Neuronal stem cell (in vitro differentiated cells): ENCODE data around the gene ZNF565.

ENCODE experiments used
- DNase-seq: peaks from one replicate; pipeline ENCODE4 v3.0.0-alpha.2; 2013; ENCODE audit warnings: low spot score
- H2AFZ ChIP-seq: one replicate; pipeline ENCODE4 v1.6.1; 2013; ENCODE audit warnings: mild to moderate bottlenecking, low read length, inconsistent platforms
- H2AK5ac ChIP-seq: 2 replicates; pipeline ENCODE4 v1.6.1; 2013; ENCODE audit warnings: low read depth, mild to moderate bottlenecking, inconsistent platforms, low read length, moderate library complexity, mixed read lengths
- H2BK120ac ChIP-seq: 2 replicates; pipeline ENCODE4 v1.6.1; 2013; ENCODE audit warnings: low read depth, mild to moderate bottlenecking, inconsistent platforms, low read length, moderate library complexity, mixed read lengths
- H2BK12ac ChIP-seq: one replicate; pipeline ENCODE4 v1.6.1; 2013; ENCODE audit warnings: low read length, inconsistent platforms
- H2BK15ac ChIP-seq: 2 replicates; pipeline ENCODE4 v1.6.1; 2013; ENCODE audit warnings: mild to moderate bottlenecking, low read length, inconsistent platforms, mixed read lengths
- H2BK5ac ChIP-seq: one replicate; pipeline ENCODE4 v1.6.1; 2013; ENCODE audit warnings: inconsistent platforms, mild to moderate bottlenecking, low read length, moderate library complexity
- H3K14ac ChIP-seq: one replicate; pipeline ENCODE4 v1.6.1; 2013; ENCODE audit warnings: low read length, inconsistent platforms
- H3K18ac ChIP-seq: 2 replicates; pipeline ENCODE4 v1.6.1; 2013; ENCODE audit warnings: low read length, inconsistent platforms
- H3K23ac ChIP-seq: 2 replicates; pipeline ENCODE4 v1.6.1; 2013; ENCODE audit warnings: low read depth, mild to moderate bottlenecking, mixed read lengths, low read length, inconsistent platforms; ENCODE audit not compliant: poor library complexity
- H3K27ac ChIP-seq: replicated peaks from 3 replicates; pipeline ENCODE4 v1.5.1; 2013; ENCODE audit warnings: low read length, inconsistent platforms
- H3K27me3 ChIP-seq, 3 experiments: 2 replicates each; pipeline ENCODE4 v1.6.1; 2013; ENCODE audit warnings: low read length in 3 of 3, mild to moderate bottlenecking in 2 of 3, inconsistent platforms in 1 of 3, low read depth in 1 of 3, mixed read lengths in 1 of 3, moderate library complexity in 1 of 3; ENCODE audit not compliant: control insufficient read depth in 3 of 3, insufficient read depth in 3 of 3
- H3K36me3 ChIP-seq, 2 donors: replicated peaks in 1 of 2; 2 replicates each; pipeline ENCODE4 v1.6.1; 2013; ENCODE audit warnings: low read length in 2 of 2; ENCODE audit not compliant: control insufficient read depth in 2 of 2, insufficient read depth in 2 of 2
- H3K4ac ChIP-seq: 2 replicates; pipeline ENCODE4 v1.6.1; 2013; ENCODE audit warnings: inconsistent platforms, mild to moderate bottlenecking, low read length, moderate library complexity
- H3K4me1 ChIP-seq, 2 donors: 1 replicate in 1 of 2; 2 replicates in 1 of 2; pipeline ENCODE4 v1.6.1; 2013; ENCODE audit warnings: low read length in 2 of 2, low read depth in 1 of 2; ENCODE audit not compliant: control insufficient read depth in 2 of 2, insufficient read depth in 1 of 2
- H3K4me2 ChIP-seq: one replicate; pipeline ENCODE4 v1.6.1; 2013; ENCODE audit warnings: mild to moderate bottlenecking, low read length, inconsistent platforms; ENCODE audit not compliant: insufficient read depth, poor library complexity, severe bottlenecking
- H3K4me3 ChIP-seq, 2 donors: 2 replicates each; pipeline ENCODE4 v1.5.1; 2013; ENCODE audit warnings: low read length in 2 of 2, mild to moderate bottlenecking in 2 of 2, inconsistent platforms in 1 of 2, moderate library complexity in 1 of 2
- H3K79me1 ChIP-seq: one replicate; pipeline ENCODE4 v1.6.1; 2013; ENCODE audit warnings: low read depth, mild to moderate bottlenecking, inconsistent platforms, low read length, moderate library complexity
- H3K9ac ChIP-seq: one replicate; pipeline ENCODE4 v1.6.1; 2013; ENCODE audit warnings: mild to moderate bottlenecking, low read depth, low read length, inconsistent platforms; ENCODE audit not compliant: poor library complexity
- H3K9me3 ChIP-seq, 2 donors: replicated peaks in 1 of 2; 2 replicates each; pipeline versions ENCODE3 to v1.6.1; 2013; ENCODE audit warnings: low read length in 2 of 2, mild to moderate bottlenecking in 2 of 2, inconsistent platforms in 1 of 2, low read depth in 1 of 2, mixed read lengths in 1 of 2, moderate library complexity in 1 of 2; ENCODE audit not compliant: control insufficient read depth in 2 of 2, insufficient read depth in 1 of 2
- H4K8ac ChIP-seq: one replicate; pipeline ENCODE4 v1.6.1; 2013; ENCODE audit warnings: low read depth, mild to moderate bottlenecking, inconsistent platforms, low read length, moderate library complexity
- H4K91ac ChIP-seq: one replicate; pipeline ENCODE4 v1.6.1; 2013; ENCODE audit warnings: low read length, low read depth, mild to moderate bottlenecking, inconsistent platforms; ENCODE audit not compliant: poor library complexity
- WGBS, 2 donors: extraction: QIAGEN DNeasy Blood & Tissue Kit; methylation state at CpG; one replicate each; pipeline ENCODE4 v1.1.7; 2013; ENCODE audit warnings: missing lambda C conversion rate in 2 of 2, mixed read lengths in 1 of 2; ENCODE audit not compliant: insufficient read length in 2 of 2, insufficient replicate concordance in 1 of 2; ENCODE audit errors: extremely low coverage in 2 of 2; 5-methylcytosine and 5-hydroxymethylcytosine counted together

The ZNF565 gene

DNA sequence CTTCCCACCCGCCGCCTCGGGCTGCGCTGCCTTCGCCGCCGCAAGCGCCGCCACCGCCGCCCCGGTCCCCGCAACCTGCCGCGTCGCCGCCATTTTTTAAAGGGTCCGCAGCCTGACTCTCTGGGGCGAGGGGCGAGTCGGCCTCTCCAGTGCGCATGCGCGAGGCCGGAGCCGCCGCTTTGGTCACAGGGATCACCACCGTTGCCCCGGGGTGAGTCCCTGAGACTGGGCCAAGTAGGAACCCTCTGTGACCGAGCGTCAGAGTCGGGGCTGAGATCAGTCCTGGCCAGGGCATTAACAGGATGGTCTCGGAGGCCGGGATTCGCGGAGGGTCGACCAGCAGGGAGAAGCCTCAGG, 43.0 kb upstream of the ZNF565 start:
- Histone ChIP-seq H3K4me1 (no peaks in the 10 kb centered on the region), H2AFZ (peak overlapping the region; percentile 53), H3K4ac (no peak overlapping the region), H4K8ac (no peak overlapping the region), H3K18ac (peak overlapping the region; percentile 59), H3K27ac (no peak overlapping the region), H3K27me3 (no peaks in the 10 kb centered on the region), H2BK12ac (no peak overlapping the region), H3K14ac (no peak overlapping the region), H3K4me2 (peak overlapping the region; percentile 48), H2AK5ac (no peak overlapping the region), H3K36me3 (no peaks in the 10 kb centered on the region), H3K4me3 (no peak overlapping the region), H3K9me3 (peaks cover 6% of the 10 kb centered on the region in 2 donors), H3K79me1 (no peaks in the 10 kb centered on the region), H2BK5ac (no peak overlapping the region), H2BK15ac (no peak overlapping the region), H4K91ac (no peak overlapping the region), H3K9ac (peak overlapping the region; percentile 30), H2BK120ac (no peak overlapping the region), H3K23ac (no peak overlapping the region)
- no CpG with 5 or more reads among the region's 37 CpGs for WGBS, 2 donors
- DNase-seq: no peak

DNA sequence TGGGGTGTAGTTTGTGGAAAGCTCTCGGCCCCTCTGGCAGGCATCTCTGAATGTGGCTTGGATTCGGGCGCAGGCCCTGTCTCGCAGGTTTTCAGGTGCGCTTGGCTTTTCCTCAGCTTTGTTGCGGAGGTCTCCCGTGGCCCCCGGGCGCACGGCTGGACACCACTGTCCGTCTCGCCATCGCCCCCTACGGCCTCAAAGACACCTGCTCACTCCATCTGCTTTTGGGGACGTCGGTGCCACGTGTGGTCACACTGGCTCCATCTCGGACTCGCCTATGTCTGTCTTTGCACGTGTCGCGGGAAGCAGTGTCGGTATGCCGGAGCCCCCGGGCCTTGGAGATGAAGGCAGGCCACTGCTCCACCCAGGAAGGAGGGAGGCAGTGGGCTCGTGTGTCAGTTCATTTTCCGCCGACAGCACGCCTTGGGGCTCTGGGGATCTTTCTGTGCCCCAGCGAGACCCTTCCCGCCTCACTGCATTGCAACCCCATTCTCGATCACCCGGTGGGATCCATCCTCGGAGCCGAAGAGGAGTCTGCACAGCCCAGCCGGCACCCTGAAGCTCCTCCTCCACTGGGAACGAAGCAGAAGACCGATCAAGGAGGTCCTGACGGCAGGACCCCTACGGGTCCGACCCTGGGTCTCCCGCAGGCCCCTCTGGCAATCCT, 42.5 kb upstream of the ZNF565 start:
- no peak overlapping the region for H4K8ac ChIP-seq
- H3K4me1 ChIP-seq: no peaks in the 10 kb centered on the region
- no peak overlapping the region for H3K27ac ChIP-seq
- no peak overlapping the region for H2BK120ac ChIP-seq
- H2BK15ac ChIP-seq: no peak overlapping the region
- peak overlapping the region; percentile 30 for H3K9ac ChIP-seq
- no peak for DNase-seq
- H3K18ac ChIP-seq: peak overlapping the region; percentile 59
- no peak overlapping the region for H2BK5ac ChIP-seq
- H3K79me1 ChIP-seq: no peaks in the 10 kb centered on the region
- no peaks in the 10 kb centered on the region for H3K27me3 ChIP-seq
- H3K14ac ChIP-seq: no peak overlapping the region
- no peak overlapping the region for H3K4me3 ChIP-seq
- H3K9me3 ChIP-seq: peaks cover 6% of the 10 kb centered on the region in 2 donors
- H2BK12ac ChIP-seq: peak overlapping the region; percentile 10
- no peaks in the 10 kb centered on the region for H3K36me3 ChIP-seq
- H2AFZ ChIP-seq: peak overlapping the region; percentile 53
- H3K23ac ChIP-seq: no peak overlapping the region
- H4K91ac ChIP-seq: no peak overlapping the region
- no peak overlapping the region for H2AK5ac ChIP-seq
- H3K4ac ChIP-seq: no peak overlapping the region
- no CpG with 5 or more reads among the region's 42 CpGs for WGBS, 2 donors
- H3K4me2 ChIP-seq: peak overlapping the region; percentile 48

DNA sequence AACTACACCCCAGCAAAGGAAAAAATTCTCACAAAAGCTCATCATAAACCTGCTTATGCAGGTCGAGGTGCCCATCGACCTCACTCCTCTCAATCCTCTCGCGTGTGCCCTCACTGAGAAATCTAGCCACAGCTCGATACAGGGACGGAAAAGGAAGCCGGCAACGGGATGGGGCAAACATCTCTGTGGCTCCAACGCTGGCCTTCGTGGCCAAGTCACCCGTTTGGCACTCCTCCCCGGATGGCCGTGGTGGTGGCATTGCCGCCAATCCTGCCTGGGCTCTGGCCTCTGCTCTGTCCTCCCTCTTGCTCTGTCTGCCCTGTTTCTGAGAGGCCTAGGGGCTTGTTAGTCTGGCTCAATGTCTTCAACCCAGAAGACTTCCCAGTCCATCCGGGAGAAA, 41.6 kb upstream of the ZNF565 start:
- Histone ChIP-seq H3K18ac (no peak overlapping the region), H2BK120ac (no peak overlapping the region), H4K91ac (no peak overlapping the region), H2BK5ac (no peak overlapping the region), H3K4ac (no peak overlapping the region), H3K9ac (no peak overlapping the region), H2BK12ac (no peak overlapping the region), H3K27ac (no peak overlapping the region), H3K27me3 (no peaks in the 10 kb centered on the region), H2BK15ac (no peak overlapping the region), H3K79me1 (no peaks in the 10 kb centered on the region), H3K9me3 (peaks cover 6% of the 10 kb centered on the region in 2 donors), H3K4me3 (no peak overlapping the region), H4K8ac (no peak overlapping the region), H3K4me2 (no peak overlapping the region), H2AFZ (no peak overlapping the region), H3K23ac (no peak overlapping the region), H3K4me1 (no peaks in the 10 kb centered on the region), H2AK5ac (no peak overlapping the region), H3K36me3 (no peaks in the 10 kb centered on the region), H3K14ac (no peak overlapping the region)
- no peak for DNase-seq
- WGBS, 2 donors: no CpG with 5 or more reads among the region's 15 CpGs

DNA sequence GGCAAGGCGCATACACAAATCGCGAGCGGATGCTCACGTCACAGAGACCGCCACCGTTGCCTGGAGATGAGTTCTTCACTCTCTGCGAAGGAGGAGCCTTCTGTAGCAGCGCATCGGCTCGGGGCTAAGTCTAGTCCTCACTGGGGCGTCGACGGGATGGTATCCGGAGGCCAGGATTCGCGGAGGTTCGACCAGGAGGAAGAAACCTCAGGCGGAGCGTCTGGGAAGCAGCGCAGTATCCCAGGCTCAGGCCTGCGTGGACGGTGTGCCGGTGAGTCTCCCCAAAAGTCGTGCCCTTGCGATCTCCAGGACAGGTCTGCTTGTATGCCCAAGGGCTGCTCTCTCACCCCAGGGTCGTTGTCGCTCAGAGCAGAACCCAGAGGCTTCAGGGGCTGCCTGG, 40.9 kb upstream of the ZNF565 start:
- H3K27me3 ChIP-seq: no peaks in the 10 kb centered on the region
- H3K23ac ChIP-seq: no peak overlapping the region
- no peak overlapping the region for H4K8ac ChIP-seq
- H3K9me3 ChIP-seq: peaks cover 6% of the 10 kb centered on the region in 2 donors
- no peak overlapping the region for H2BK5ac ChIP-seq
- WGBS, 2 donors: no CpG with 5 or more reads among the region's 28 CpGs
- H2AK5ac ChIP-seq: no peak overlapping the region
- no peak overlapping the region for H2BK12ac ChIP-seq
- no peak overlapping the region for H3K18ac ChIP-seq
- no peak for DNase-seq
- H3K27ac ChIP-seq: no peak overlapping the region
- H3K4me2 ChIP-seq: no peak overlapping the region
- H3K14ac ChIP-seq: no peak overlapping the region
- no peaks in the 10 kb centered on the region for H3K4me1 ChIP-seq
- no peaks in the 10 kb centered on the region for H3K36me3 ChIP-seq
- H3K79me1 ChIP-seq: no peaks in the 10 kb centered on the region
- no peak overlapping the region for H2BK120ac ChIP-seq
- no peak overlapping the region for H3K4me3 ChIP-seq
- no peak overlapping the region for H2BK15ac ChIP-seq
- H3K9ac ChIP-seq: no peak overlapping the region
- H4K91ac ChIP-seq: no peak overlapping the region
- no peak overlapping the region for H2AFZ ChIP-seq
- no peak overlapping the region for H3K4ac ChIP-seq
